GM18502 (cell line): ENCODE results near the gene N4BP2L2.
A peak's percentile ranks its signal among the peaks of the same experiment; 100 is the strongest.
"Not testable (repeated sequence)": the region's sequence is repeated elsewhere in the genome, so short reads cannot be mapped to it uniquely, and the experiment has no call there.

Experiments
- ATAC-seq: cut with Tn5 transposase; IDR thresholded peaks from one replicate; pipeline ENCODE4 v1.9.1; 2021; ENCODE audit warnings: mild to moderate bottlenecking; ENCODE audit not compliant: unreplicated experiment, poor library complexity

Gene N4BP2L2

DNA sequence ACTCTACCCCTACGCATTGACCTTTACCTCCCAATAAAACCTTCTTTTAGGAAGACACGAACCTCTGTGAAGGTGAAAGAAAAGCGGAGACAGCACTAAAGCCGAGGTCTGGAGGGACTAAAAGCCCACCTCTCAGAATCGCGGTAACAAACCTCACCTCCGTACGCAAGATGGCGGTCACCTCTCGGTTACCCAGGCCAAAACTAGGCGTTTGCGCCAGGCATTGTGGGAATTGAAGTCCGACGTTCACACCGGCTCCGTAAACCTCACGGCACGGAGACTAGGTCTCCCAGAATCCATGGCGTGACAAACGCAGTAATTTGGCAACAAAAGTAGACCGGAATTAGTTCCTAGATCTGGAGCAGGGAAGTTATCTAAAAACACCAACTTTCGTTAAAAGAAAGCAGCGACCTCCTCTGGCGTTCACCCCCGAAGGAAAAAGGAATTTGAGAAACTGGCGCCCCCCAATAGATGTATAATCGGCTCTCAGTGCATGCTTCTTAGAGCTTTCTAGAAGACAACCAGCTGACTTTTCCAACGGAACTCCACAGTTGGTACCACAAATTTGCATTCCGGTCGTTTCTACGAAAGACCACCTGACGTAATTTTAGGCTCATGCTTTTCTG lies at the start of gene N4BP2L2:
Gene N4BP2L2, minus strand, starts transcription at position 175 of the 626 bp plus-strand sequence. CDS start 1,768 bp downstream, outside the sequence.
- peak; percentile 98 for ATAC-seq

DNA sequence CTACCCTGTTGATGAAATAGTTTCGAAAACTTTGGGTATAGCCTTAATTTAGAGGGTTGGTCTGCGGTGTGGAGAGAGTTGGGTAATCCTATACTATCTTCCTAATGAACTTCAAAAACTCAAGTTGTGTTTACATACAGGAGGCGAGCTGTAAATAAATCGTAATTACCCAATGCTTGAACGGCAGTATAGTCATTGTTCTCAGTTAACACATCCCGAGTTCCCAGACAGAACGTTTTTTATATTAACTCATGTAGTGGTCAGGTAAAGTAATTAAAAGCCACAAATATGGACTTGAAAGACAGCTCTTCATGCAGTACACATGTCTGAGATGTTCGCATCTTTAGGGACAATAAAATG lies 49.2 kb upstream of the N4BP2L2 start:
- ATAC-seq: no peak

DNA sequence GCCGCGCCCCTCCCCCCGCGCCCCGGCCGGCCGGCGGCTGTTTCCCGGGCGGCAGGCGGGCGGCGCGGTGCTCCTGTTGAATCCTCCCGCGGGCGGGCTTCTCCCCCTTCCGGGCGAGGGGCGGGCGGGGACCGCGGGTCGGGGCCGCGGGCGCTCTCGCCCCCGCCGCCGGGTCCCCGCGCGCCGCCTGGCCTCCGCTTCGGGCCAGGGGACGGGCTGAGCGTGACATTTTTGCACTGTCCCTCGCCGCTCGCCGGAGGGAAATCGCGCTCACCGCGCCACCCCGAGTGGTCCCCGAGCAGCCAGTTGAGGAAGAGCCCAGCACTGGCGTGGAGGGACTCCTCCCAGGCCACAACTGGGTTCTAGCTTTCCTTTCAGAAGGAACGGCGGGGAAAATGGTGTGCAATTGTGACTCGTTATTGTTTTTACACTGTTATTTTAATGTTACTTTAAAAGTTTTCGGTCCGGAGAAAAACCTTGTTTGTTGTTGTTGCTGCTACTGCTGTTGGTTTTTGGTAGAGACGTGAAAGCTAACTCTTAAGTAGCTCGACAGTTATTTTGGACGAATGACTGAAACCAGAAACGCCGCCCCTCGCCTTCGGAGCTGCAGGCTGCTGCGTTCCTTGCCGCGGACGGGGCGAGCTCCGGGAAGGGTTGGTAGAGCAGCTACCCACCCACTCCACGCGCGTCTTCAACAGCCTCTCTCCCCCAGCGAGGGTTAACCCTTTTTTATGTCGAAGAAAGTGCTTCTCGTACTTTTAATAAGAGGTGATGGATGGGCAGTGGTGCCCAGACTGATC lies 48.6 kb upstream of the N4BP2L2 start:
- peak; percentile 43 for ATAC-seq

DNA sequence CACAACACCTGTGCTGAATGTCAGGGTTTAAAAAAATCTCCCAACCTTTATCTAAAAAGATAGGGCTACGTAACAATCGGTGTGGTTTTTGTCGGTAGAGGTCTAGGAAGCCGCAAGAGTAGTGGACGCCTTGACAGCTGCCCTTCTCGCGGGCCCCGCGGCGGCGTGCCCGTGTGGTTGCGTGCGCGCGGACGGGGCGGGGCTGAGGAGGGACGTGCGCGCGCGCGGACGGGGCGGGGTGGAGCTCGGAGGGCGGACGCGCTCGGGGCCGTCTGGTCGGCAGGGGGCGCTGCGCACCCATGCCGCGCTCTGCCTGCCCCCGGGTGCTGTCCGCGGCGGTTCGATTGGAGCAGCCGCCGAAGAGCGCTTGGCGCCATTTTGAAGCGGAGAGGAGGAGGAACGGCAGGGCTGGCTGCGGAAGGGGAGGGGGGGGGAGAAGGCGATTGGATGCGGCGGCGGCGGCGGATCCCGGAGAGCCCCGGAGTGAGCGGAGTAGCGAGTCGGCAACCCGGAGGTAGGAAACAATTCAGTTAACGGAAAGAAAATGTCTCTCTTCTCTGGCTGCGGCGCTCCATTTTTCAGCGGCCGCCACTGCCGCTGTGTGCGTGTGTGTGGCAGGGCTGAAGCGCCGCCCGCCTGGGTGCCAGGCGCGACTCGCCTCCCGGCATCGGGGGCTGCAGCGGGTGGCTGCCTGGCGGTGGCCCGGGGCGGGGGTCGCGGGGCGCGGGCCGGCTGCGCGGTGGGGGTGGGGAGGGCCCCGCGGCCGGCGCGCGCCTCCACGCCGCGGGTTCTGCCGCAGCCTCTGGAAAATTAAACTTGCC lies 47.7 kb upstream of the N4BP2L2 start, which contains the start of gene PDS5B:
Gene PDS5B, plus strand, starts transcription at position 373 of the 821 bp plus-strand sequence. CDS start 62,321 bp downstream, outside the sequence.
- peak; percentile 81 for ATAC-seq

DNA sequence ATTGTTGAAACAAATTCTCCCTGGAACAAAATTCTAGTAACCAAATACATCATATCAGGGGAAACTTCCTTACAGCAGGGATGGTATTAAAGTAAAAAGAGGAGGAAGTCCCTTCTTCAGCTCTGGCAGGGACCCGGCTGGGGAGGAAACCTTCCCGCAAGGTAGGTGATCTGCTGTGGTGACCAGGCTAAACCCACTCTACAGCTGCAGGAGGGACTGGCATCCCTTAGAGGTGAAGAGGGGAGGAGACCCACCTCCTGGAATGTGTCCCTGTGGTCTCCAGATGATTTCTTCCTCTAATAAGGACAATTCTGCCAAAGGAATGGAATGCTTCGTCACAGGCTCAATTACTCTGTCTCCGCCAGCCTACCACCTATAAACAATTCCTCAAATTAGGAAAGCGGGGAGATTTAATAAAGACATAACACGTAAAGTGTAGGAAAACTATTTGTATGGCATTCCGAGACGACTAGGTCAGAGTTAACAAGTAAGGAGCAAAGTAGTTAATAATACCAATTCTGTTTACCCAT lies 47.0 kb upstream of the N4BP2L2 start:
- no peak for ATAC-seq

DNA sequence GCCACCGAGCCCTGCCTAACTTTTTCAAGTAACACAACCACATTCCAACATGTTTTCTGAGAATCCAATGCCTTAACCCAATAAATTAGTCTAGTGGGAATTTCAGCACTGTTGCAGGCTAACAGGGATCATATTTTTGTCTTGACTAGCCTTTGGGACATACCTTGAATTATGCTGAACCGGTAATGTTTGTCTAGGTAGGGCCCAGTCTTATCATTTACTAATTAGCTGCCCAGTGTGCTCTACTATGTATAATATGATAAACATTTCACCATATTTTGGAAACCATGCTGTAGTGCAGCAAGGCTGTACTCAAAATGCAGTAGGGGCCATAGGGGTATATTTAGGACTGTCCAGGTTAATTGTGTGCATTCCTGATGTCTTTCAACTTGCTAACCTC lies 44.4 kb upstream of the N4BP2L2 start:
- no peak for ATAC-seq

DNA sequence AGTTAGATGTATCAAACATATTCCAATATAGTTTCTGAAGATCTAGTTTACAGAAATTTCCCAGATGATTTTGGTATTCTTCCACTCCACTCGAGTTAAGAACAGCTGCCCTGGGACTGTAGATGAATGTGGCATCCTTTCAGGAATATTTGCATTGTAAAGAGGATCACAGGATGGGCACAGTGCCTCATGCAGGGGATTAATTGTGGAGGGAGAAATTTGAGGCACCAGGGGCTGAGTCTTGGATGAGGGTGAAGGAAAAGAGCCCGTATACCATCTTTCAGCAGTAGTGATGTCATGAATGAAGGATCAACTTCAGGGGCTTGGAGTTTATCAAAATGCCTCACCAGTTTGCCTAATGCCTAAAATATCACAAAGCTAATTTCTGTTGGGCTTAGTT lies 43.7 kb upstream of the N4BP2L2 start:
- ATAC-seq: no peak

DNA sequence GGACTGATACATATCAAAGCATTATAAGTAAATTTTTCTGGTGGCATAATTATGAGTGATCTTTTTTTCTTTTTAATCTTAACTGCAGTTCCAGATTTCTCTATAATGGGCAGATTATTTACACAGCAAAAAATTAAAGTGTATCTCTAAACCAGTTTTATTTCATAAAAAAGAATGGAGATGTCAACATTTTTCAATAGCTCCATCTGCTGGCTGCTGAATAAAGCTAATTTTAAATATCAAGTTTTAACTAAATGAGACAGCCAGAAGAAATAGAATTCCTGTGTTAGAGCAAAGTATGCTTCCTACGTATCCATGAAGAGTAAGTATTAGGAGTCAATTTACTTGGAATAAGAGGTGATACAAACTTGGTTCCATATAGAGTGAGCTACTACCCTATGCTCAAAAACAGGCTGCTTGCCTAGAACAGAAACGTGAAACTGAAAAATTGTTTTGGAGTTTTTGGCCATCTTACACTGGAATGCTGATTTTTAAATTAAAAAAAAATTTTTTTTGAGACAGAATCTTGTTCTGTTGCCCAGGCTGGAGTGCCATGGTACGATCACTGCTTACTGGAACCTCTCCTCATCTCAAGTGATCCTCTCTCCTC lies 42.7 kb upstream of the N4BP2L2 start:
- ATAC-seq: no peak

DNA sequence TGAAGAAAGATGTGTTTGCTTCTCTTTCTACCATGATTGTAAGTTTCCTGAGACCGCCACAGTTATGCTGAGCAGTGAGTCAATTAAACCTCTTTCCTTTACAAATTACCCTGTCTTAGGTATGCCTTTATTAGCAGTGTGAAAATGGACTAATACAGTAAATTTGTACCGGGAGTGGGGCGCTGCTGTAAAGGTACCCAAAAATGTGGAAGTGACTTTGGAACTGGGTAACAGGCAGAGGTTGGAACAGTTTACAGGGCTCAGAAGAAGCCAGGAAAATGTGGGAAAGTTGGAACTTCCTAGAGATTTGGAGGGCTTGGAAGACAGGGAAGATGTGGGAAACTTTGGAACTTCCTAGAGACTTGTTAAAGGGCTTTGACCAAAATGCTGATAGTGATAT lies 38.4 kb upstream of the N4BP2L2 start:
- no peak for ATAC-seq

DNA sequence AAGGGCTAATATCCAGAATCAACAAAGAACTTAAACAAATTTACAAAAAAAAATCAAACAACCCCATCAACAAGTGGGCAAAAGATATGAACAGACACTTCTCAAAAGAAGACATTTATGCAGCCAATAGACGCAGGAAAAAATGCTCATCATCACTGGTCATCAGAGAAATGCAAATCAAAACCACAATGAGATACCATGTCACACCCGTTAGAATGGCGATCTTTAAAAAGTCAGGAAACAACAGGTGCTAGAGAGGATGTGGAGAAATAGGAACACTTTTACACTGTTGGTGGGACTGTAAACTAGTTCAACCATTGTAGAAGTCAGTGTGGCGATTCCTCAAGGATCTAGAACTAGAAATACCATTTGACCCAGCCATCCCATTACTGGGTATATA lies 37.1 kb upstream of the N4BP2L2 start:
- not testable (repeated sequence) for ATAC-seq

DNA sequence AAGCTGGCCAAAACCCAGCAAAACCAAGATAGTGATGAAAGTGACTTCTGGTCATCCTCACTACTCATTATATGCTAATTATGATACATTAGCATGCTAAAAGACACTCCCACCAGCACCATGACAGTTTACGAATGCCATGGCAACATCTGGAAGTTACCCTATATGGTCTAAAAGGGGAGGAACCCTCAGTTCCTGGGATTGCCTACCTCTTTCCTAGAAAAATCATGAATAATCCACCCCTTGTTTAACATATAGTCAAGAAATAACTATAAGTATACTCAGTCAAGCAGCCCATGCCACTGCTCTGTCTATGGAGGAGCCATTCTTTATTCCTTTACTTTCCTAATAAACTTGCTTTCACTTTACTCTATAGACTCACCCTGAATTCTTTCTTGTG lies 22.2 kb upstream of the N4BP2L2 start:
- ATAC-seq: not testable (repeated sequence)

DNA sequence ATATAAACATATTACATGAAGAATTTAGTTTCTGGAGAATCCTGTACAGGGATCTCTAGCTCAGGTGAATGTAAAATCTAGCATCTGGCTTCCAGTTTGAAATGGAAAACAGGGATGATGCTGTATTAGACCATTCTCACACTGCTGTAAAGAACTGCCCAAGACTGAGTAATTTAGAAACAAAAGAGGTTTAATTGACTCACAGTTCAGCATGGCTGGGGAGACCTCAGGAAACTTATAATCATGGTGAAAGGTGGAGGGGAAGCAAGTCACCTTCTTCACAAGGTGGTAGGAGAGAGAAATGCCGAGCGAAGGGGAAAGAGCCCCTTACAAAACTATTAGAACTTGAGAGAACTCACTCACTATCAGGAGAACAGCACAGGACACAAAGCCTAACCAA lies 17.0 kb upstream of the N4BP2L2 start:
- no peak for ATAC-seq

DNA sequence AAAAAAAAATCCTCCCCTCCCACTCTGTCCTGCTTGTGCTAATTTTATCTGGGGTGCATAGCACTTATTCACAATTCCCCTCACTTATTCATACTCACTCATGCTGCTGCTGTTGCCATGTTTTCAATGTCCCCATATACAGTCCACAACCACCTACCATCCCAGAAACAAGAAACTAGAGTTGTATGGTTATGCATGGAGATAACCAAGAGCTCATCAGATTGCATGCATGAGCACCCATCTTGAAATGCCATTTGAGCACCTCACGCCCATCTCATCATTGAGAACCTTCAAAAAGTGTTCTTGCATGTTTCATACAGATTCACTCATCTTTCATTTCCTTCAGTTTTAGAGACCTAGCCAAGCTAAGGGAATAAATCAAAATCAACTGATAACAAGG lies 15.1 kb upstream of the N4BP2L2 start:
- ATAC-seq: peak; percentile 58

DNA sequence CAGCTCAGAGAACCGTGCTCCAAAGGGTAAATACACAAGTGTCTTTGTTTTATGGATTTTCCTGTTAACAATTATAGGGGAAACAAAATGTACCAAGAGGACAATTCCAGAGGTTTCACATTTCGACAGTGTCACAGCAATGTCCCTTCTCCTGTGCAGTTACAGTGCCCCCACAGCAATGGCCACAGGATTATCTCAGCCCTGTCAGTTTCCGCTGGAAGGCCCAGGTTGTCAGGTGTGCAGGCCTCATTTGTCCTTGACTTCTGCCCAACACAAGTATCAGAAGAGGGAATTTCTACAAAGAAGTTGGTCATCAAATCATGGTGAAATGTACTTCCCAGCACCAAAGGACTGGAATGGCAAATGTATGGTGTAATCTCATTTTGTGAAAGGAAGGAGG lies 11.2 kb upstream of the N4BP2L2 start:
- no peak for ATAC-seq

DNA sequence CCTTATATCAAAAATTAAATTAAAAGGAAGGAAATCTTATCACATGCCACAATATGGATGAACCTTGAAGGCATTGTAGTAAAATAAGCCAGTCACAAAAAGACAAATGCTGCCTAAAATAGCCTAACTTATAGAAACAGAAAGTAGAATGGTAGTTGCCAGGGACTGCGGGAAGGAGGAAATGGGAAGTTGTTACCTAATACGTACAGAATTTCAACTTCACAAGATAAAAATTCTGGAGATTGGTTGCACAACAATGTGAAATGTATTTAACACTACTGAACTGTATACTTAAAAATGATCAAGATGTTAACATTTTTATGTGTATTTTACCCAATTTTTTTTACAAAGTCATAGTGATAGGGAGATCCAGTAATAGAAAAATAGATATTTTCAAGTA lies 10.2 kb upstream of the N4BP2L2 start:
- ATAC-seq: no peak

DNA sequence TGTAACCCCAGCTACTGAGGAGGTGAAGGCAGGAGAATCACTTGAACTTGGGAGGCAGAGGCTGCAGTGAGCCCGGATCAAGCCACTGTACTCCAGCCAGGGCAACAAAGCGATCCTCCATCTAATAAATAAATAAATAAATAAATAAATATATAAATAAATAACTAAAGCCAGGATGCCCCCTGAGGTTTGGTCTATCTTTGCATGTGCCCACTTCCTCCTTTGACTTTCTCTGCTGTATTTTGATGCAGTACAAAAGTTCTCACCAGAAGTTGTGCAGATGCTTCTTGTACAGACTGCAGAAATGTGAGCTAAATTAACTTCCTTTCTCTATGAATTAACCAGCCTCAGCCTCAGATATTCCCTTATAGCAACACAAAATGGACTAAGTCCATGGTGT lies 6.5 kb upstream of the N4BP2L2 start:
- ATAC-seq: no peak

DNA sequence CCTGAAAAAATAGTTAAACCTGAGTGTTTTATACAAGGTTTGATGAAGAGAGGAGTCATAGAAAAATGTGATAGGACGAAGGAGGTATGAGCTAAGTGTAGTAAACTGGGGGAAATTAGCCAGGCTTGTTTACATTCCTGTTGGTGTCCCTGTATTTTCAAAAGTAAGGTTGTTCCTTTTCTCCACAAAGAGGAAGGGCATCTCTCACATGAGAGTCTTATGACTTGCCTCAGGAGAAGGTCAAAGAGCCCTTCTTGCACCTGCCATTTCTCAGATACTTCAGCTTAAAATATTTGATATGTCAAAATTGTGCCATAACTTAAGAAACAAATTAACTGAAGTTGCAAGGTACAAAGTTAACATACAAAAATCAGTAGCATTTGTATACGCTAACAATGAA lies 3.6 kb upstream of the N4BP2L2 start:
- no peak for ATAC-seq

DNA sequence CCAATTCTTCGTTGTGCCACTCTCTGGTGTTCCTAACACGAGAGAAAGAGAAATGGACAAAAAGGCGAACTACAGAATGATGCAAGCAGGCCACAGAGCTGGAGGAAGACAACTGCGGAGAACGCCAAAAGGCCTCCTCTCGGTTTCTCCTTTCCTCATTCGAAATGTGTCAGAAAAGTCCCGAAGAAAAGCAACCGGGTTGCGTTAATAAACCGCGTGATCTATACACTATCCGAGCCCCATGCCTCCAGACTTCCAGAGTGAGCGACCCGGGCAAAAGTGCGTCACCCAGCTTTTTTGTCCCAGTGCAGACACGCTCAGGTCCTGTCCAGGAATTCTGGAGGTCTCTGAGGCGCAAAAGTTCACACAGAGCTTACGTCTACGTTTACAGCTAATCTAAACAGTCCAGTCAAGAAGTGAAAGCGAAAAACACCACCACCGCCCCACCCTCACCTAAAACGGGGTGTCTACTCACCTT lies 413 bp downstream of the N4BP2L2 start:
- peak; percentile 83 for ATAC-seq

DNA sequence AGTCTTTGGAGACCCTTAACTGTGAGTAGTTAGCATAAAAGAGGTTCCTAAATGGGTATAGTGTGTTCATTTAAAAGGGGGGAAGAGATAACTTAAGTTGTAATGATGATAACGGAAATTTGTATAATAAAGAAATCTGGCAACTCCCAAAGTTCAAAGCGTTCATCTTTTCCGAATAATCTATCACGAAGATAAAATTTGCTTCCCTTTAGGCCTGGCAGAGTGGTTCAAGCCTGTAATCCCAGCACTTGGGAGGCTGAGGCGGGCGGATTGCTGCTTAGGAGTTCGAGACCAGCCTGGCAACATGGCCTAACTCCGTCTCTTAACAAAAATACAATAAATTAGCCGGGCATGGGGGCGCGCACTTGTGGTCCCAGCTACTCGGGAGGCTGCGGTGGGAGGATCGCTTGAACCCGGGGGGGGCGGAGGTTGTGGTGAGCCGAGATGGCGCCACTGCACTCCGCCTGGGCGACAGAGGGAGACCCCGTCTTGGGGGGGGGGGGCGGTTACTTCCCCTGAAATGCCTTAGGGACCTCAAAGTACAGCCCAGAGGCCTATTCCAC lies 934 bp downstream of the N4BP2L2 start:
- no peak for ATAC-seq

DNA sequence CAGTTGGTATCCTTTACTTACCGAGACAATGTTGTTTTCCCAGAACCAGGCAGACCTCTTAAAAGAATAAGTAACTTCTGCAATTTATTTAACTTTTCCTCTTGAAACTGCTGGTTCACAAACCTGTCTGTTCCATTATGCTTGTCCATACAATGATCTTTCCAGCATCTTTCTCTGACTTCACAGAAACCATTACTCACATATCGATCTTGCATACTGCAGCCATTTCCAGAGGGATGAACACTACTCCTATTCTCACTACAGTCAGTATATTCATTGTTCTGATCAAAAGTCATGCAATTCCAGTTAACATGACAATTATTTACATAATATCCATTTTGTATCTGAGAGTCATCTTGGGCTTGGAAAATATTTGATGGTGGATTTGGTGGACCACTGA lies 2.8 kb downstream of the N4BP2L2 start:
- no peak for ATAC-seq
